22Rv1 (cell line): ENCODE results near the gene CYP27B1.

ENCODE experiments used
- CTCF ChIP-seq: fragments of 450-650 bp; IDR thresholded peaks from 2 replicates; pipeline ENCODE4 v1.5.1; 2017; ENCODE audit warnings: mild to moderate bottlenecking
- ZFX ChIP-seq: fragments of 450-650 bp; IDR thresholded peaks from 2 replicates; pipeline ENCODE4 v1.6.1; 2017; ENCODE audit warnings: antibody characterized with exemption, borderline replicate concordance

- TF ChIP-seq CTCF (no peak), ZFX (no peak)
These were observed 47.3 kb upstream of the CYP27B1 start for GRCh38 chr12:57813971-57814772.
